GM21529 (cell line): ENCODE results near the gene MUC20.
"Not testable (repeated sequence)": the region's sequence is repeated elsewhere in the genome, so short reads cannot be mapped to it uniquely, and the experiment has no call there.

ENCODE experiments used
- ATAC-seq: cut with Tn5 transposase; IDR thresholded peaks from one replicate; pipeline ENCODE4 v1.9.1; 2021; ENCODE audit not compliant: unreplicated experiment

The MUC20 gene

GRCh38 chr3:195768831-195769303 lies 48.1 kb downstream of the MUC20 start:
- ATAC-seq: no peak

DNA sequence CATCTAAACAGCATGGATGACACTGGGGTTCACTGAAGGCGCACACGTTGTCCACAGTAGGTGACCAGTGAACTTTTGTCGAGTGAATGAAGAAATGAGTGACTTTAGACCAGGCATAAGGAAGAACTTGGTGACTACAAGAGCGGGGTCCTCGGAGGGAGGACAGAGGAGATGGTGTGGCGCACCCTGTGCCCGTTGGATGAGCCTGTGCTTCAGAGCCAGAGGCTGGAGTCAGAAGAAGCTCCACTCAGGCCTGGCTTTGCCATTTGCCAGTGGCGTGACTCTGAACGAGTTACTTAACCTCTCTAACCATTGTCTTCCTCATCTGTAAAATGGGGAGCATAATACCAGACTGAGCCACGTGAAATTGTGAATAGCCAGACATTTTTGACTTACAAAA lies 48.8 kb downstream of the MUC20 start:
- ATAC-seq: no peak

DNA sequence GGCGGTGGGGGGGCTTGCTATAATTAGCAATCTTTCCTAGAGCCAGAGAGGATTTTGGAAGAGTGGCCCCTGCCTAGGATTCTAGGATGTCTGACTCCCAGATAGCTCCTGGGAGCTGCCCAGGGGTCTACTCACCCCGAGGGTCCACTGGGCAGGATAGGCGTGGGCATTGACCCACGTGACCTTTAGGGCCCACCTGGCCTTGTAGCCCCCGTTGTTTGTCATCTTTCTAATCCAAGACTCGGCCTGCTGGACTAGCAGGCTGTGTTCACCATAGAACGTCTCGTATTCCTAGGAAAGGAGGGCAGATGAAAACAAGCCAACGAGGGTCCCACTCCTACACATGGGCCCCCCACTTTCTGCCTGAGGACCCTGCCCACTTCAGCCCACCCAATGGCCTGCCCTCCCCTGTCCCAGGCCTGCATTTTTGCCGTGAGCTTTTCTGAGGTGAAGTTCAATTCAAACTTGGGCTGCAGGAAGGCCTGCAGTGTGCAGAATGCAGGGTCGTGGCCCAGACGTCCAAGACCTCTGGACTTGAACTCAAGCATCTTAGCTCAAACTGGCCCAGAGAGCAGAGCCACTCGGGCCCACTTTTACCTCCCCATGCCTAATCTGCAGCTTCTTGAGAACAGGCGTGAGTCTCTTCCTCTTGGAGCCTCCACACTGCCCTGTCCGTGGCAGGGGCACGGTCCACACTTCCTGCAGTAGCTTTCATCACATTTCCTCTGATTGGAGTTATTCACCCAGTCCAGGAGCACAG lies 49.5 kb downstream of the MUC20 start:
- ATAC-seq: no peak

DNA sequence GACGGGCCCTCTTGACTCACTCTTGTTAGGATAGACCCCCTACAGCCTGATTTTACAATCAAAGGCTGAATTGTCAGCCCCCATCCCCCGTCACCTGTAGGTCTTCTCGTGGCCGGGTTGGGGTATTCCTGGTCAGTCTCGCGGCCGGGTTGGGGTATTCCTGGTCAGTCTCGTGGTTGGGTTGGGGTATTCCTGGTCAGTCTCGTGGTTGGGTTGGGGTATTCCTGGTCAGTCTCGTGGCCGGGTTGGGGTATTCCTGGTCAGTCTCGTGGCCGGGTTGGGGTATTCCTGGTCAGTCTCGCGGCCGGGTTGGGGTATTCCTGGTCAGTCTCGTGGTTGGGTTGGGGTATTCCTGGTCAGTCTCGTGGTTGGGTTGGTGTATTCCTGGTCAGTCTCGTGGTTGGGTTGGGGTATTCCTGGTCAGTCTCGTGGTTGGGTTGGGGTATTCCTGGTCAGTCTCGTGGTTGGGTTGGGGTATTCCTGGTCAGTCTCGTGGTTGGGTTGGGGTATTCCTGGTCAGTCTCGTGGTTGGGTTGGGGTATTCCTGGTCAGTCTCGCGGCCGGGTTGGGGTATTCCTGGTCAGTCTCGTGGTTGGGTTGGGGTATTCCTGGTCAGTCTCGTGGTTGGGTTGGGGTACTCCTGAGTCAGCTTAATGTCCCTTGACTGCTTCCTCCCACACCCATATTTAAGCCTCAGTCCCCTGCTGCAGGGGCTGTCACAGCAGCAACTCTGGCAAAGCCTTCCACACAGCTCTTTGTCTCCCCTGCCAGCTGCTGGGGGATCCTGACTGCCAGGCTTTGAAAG lies 50.3 kb downstream of the MUC20 start:
- ATAC-seq: not testable (repeated sequence)

GRCh38 chr3:195771646-195772300 lies 51.0 kb downstream of the MUC20 start:
- no peak for ATAC-seq

DNA sequence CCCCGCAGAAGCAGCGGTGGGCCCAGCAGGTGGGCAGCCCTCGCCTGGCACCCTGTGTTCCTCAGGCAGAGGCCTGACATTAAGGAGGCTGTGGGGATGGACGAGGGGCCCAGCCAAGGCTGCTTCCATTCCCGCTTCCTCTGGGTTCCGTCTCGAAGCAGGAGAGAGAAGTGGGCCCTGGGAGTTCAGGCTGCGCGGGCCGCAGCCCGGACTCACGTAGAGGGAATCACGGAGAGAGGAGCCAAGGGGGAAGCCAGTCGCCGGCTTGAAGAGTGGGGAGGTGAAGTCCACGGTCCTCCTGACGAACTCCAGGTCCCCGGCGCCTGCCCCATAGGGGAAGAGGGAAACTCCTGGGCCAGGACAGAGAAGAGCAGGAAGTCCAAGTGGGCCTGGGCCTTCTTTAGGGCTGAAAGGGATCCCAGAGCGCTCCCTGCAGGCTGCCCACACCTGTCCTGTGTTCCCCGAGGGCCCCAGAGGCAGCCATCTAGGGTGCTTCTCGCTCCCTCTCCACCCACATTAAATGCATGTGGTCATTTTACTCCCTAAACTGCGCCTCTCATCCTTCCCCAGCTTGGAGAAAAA lies 53.3 kb downstream of the MUC20 start:
- ATAC-seq: no peak

DNA sequence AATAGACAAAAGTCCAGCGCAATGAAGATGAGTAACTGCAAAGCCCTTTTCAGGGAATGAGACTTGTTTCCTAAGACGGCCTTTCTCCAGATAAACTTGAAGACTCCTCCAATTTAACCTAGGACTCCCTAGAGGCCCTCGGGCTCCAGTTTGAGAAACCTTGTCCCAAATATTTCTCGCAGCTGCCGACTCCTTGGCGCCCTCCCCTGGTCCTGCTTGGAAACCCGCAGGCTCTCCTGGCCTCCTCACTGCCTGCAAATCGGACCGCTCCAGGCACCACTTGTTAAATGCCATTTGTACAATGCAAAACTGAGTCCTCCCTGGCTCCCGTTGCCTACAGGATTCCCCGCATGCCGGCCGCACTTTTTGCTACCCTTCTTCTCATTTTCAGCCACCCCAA lies 54.1 kb downstream of the MUC20 start:
- ATAC-seq: no peak

GRCh38 chr3:195777975-195778374 lies 57.2 kb downstream of the MUC20 start:
- no peak for ATAC-seq

DNA sequence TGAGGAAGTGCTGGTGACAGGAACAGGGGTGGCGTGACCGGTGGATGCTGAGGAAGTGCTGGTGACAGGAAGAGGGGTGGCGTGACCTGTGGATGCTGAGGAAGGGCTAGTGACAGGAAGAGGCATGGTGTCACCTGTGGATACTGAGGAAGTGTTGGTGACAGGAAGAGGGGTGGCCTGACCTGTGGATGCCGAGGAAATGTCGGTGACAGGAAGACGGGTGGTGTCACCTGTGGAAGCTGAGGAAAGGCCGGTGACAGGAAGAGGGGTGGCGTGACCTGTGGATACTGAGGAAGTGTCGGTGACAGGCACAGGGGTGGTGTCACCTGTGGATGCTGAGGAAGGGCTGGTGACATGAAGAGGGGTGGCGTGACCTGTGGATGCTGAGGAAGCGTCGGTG lies 60.5 kb downstream of the MUC20 start:
- ATAC-seq: not testable (repeated sequence)
